ENCODE results near the gene POTEM.
"Not testable (repeated sequence)": the region's sequence is repeated elsewhere in the genome, so short reads cannot be mapped to it uniquely, and the experiment has no call there.

POTEM gene

DNA sequence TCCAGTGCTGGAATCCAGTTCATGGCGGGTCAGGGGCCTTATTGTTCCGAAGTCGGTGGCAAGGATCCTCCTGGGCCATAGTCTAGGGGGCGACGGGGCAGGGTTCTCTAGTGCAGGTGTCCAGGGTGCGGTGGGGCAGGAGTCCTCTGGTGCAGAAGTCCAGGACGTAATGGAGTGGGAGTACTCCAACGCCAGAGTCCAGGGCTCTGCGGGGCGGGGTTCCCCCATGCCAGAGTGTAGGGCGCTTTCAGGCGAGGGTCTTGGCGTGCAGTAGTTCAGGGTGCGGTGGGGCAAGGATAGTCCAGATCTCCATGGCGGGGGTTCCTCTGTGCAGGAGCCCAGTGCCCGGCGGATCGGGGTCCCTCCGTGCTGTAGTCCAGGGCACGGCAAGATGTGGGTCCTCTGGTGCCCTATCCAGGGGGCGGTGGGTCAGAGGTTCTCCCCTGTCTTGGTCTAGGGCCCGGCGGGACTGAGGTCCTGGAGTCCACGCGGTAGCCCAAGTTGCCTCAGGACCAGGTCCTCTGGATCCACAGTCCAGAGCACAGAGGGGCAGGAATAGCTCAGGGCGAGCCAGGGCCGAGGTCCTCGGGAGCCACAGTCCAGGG, 70.9 kb downstream of the POTEM start:
- not testable (repeated sequence) for DNase-seq

DNA sequence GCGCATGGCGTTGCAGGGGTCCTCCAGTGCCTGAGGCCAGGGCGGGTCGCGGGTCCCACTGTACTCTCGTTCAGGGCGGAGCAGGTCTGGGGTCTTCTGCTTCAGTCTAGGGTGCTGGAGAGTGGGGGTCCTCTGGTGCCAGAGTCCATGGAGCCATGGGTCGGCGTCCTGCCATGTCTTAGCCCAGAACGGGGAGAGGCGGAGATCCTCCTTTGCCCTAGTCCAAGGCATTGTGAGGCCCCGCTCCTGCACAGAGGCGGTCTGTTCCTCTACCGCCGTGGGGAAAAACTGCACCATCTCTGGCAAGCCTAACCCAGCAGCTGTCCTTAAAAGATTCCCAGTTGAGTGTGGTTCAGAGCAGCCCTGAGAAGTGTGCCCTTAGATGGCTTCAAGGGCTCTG, 71.6 kb downstream of the POTEM start:
- DNase-seq = not testable (repeated sequence)

DNA sequence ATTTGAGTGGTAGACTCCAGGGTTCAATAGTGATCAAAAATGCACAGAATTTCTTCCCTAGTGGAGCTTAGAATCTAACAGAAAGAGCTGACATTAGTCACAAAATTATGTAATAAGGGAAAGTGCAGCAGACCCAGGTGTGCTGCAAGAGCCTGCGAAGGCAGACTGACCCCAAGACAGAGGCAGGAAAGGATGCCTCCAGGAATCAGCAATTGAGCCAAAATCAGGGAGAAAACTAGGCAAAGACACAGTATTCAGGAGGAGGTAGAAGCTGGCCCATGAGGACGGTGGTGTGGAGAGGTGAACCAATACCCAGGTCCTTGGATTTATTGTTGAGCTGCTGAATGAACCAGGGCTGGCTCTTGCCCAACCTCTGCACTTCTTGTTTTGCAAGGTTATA, 76.2 kb downstream of the POTEM start:
- not testable (repeated sequence) for DNase-seq

Data from DMS79 (cell line).